ENCODE results near the gene CMTM5.

The CMTM5 gene, protein sequence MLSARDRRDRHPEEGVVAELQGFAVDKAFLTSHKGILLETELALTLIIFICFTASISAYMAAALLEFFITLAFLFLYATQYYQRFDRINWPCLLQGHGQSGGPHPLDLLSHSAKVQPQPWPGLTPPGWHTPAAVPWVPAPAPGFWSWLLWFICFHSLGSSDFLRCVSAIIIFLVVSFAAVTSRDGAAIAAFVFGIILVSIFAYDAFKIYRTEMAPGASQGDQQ

DNA sequence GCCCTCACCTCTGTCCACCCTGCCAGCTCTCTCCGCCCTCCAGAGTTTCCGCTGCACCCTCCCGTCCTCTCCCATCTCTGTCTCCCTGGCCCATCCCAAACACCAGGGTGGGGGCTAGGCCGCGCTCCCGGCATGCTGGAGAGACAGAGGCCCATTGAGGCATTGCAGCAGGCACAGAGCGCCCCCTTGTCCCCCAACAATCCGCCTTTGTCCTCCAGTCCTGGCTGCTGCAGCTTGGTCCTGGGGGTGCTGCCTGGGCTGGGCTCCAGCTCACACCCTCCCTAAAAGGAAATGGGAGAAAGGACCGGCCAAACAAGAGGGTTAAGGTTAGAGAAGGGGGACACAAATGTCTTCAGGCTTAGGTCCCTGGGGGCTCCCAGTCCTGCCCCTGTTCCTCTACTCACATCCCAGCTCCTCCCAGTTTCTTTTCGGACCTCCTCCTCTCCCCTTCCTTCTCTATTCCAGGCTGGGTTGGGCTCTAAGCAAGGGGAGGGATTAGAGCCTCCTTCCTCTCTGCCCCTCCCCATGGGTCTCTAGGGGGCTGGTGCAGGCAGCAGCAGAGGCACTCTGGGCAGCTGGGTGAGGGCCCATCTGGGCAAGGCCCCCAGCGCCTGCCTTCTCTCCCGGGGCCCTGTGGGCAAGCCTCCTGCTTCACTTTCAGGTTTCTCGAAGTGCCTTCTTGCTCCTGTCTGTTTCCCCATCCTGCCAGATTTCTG is at the start of gene CMTM5:
TSS of gene CMTM5 (plus strand) at position 565 of the 716 bp plus-strand sequence. CDS start 206 bp downstream, outside the sequence.
- in situ Hi-C loops (cut with MboI; ENCODE audit: low sequenced_read_pairs): no loop called here

DNA sequence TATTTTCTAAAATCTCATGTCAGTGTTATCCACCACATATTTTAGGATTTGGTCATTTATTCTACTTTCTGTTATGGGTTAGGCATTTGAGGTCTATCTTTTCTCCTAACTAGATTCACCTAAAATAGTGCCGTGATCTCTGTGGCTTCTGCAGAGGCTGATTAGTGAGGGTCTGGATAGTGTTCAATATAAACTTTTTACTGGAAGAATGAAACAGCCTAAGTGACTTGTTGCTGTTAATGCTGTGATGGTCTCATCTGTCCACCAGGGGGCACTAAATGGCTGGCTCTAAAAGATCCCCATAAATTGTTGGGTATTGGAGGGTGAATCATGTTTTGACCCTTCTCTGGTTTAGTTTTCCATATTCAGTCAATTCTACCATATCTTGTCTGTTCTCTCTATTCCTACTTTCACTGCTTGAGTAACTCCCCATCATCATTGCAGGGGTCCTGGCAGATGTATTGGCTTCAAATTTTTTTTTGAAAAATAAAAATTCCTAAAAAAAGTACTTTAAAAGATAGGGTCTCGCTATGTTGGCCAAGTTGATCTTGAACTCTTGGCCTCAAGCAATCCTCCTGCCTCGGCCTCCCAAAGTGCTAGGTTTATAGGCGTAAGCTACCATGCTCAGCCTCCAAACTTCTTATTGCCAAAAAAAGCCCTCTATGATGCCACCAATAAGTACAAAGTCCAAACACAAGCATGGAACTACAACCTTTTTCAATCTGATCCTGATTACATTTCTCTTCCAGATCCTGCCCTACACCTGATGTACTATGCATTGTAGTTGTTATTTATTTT is 48.7 kb upstream of the CMTM5 start:
- in situ Hi-C loops (cut with MboI; ENCODE audit: low sequenced_read_pairs): no loop called here

DNA sequence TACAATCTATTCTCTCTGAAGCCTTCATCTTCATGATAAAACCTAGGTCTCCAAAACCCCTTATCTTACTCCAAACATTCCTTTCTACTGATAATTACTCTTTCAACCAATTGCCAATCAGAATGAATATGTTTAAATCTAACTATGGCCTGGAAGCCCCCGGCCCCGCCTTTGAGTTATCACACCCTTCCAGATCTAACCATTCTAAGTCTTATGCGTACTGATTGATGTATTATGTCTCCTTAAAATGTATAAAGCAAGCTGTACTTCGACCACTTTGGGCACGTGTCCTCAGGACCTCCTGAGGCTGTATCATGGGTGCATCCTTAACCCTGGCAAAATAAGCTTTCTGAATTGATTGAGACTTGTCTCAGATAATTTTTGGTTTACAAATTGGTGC is 41.2 kb upstream of the CMTM5 start:
- in situ Hi-C loops (cut with MboI; ENCODE audit: low sequenced_read_pairs): no loop called here

- in situ Hi-C loops (cut with MboI; ENCODE audit: low sequenced_read_pairs): no loop called here
Observed at GRCh38 chr14:23339506-23340268, 37.2 kb upstream of the CMTM5 start.

DNA sequence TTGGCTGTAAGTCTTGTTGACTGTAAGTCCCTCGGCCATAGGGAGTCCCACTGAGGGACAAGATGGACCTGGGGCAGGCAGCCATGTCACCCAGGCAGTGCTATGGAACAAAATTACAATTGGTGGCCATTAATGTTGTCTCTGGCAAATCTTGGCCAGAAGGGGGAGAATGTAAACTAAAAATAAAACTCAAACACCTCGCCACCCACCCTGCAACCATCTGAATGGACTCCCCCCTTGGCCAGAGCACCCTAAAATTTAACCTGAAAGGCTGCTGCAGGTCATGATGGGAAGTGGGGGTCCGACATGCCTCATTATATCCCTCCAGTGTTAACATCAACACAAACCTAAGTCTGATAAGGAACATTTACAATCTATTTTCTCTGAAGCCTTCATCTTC is 32.4 kb upstream of the CMTM5 start:
- in situ Hi-C loops (cut with MboI; ENCODE audit: low sequenced_read_pairs): no loop called here

GRCh38 chr14:23345987-23346692 is 30.7 kb upstream of the CMTM5 start:
- in situ Hi-C loops (cut with MboI; ENCODE audit: low sequenced_read_pairs): no loop called here

DNA sequence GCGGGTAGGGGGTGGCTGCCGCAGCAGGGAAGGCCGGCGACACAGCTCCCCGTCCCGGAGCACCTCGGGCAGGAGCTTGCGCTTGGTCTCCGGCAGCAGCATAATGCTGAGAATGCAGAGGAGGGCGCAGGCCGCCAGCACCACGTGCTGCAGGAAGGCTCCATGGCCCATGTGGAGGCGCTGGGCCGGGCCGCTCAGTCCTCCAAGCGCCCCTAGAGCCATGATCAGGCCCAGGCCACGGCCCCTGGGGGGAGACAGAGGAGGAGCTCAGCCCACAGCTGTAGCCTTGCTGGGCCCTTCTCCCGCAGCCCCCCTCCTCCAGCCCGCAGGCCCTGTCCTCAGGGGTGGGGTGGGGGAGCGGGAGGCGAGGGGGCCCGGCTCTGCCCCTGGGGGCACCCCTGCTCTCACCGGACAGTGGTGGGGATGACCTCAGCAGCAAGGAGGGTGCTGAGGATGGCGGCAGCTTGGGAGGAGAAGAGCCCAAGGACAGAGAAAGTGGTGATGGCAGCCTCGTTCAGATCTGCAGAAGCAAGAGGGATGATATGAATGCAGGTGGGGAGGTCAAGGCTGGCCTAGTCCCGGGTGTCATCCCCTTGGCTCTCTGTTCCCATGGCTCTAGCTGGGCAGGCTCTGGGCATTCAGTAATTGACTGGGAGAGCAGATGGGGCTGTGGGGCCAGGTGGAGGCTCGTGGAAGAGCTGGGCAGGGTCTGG is 30.0 kb upstream of the CMTM5 start:
- in situ Hi-C loops (cut with MboI; ENCODE audit: low sequenced_read_pairs): no loop called here

DNA sequence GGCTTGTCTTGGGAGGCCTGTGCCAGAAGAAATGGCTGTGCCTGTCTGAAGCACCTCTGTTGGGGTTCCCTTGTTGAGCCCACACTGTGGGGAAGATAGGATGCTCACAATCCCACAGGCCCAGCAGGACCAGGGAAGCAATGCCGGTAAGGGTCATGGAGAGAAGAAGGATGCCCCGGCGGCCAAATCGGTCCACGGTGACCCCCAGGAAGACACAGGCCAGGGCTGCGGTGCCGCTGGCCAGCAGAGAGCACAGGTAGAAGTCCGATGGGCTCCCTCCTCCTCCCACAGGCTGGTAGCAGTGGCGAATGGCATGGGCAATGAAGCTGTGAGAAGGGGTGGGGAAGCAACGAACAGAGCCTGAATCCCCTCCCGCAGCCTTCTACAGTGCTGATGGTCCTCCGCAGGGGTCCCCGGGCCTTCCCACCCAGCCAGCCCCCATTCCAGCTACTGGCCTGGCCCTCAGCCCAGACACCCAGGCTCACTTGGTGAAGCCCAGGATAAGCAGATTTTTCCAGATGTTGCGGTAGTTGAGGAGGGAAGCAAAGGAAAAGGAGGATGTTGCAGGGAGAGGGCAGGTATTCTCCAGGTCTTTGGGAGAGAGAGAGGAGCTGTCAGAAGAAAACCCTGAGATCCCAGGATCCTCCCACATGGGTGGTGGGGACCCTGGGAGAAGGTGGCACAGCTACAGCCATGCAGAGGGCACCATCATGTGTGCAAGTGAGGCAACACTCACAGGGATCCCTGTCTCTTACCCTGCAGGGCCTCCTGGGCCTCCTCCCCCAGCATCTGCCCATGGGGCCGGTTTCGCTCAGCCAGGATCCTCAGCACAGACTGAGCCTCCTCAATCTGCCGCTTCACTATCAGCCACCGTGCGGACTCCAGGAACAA is 29.2 kb upstream of the CMTM5 start:
- in situ Hi-C loops (cut with MboI; ENCODE audit: low sequenced_read_pairs): no loop called here

- in situ Hi-C loops (cut with MboI; ENCODE audit: low sequenced_read_pairs): no loop called here
Observed at GRCh38 chr14:23348297-23348655, 28.6 kb upstream of the CMTM5 start.

- in situ Hi-C loops (cut with MboI; ENCODE audit: low sequenced_read_pairs): no loop called here
Observed at GRCh38 chr14:23349156-23349845, 27.5 kb upstream of the CMTM5 start.

DNA sequence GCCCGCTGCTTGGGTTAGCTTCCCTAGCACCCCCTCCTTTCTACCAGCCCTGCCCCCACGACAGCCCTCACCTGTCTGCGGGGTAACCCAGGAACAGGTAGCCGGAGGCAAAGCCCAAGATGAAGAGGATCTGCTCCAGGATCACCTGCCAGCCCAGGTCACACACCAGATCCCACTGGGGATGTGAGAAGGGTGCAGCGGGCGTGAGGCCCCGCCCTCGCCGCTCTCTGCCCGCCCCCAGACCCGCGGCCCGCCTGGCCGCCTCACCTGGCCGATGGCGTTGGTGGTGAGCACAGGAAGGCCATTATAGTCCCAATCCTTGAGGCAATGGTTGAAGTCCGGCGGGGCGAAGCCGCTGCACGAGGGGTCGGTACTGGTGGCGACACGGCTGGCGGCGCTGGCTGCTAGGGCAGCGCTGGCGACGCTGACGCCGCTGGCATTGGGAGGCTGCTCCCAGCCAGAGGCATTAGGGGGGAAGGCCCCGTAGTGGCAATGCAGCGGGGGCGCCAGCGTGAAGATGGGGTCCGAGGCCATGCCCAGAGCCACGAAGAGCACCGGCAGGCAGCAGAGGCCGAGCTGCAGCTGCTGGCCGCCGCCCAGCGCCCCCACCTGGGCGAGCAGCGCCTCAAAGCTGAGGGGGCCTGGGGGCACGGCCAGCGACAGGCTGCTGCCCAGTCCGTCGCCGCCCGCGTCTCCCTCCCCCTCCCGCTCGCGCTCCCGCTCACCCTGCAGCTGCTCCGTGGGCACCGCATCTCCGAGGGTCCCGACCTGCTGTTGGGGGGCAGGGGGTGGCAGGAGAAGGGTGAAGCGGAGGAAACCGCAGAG is 25.0 kb upstream of the CMTM5 start:
- in situ Hi-C loops (cut with MboI; ENCODE audit: low sequenced_read_pairs): no loop called here

GRCh38 chr14:23352506-23353432 is 24.1 kb upstream of the CMTM5 start, which contains the start of gene SLC22A17:
Gene SLC22A17, minus strand, starts transcription at chr14:23352887.
- in situ Hi-C loops (cut with MboI; ENCODE audit: low sequenced_read_pairs): no loop called here

- in situ Hi-C loops (cut with MboI; ENCODE audit: low sequenced_read_pairs): no loop called here
Observed at GRCh38 chr14:23353433-23353780, 23.4 kb upstream of the CMTM5 start.

DNA sequence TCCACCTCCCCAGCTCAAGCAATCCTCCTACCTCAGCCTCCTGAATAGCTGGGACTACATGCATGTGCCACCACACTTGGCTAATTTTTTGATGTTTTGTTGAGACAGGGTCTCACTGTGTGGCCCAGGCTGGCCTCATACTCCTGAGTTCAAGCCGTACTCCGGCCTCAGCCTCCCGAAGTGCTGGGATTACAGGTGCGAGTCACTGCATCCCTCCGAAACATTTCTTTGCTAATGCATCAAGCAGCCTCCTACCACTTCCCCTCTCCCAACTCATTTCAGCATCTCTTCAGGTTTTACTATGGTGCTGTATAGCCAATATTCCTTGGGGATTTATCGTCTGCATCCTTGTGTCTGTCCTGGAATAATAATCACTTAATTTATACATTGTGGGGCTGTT is 21.9 kb upstream of the CMTM5 start:
- in situ Hi-C loops (cut with MboI; ENCODE audit: low sequenced_read_pairs): no loop called here

GRCh38 chr14:23355871-23356435 is 20.9 kb upstream of the CMTM5 start:
- in situ Hi-C loops (cut with MboI; ENCODE audit: low sequenced_read_pairs): no loop called here

DNA sequence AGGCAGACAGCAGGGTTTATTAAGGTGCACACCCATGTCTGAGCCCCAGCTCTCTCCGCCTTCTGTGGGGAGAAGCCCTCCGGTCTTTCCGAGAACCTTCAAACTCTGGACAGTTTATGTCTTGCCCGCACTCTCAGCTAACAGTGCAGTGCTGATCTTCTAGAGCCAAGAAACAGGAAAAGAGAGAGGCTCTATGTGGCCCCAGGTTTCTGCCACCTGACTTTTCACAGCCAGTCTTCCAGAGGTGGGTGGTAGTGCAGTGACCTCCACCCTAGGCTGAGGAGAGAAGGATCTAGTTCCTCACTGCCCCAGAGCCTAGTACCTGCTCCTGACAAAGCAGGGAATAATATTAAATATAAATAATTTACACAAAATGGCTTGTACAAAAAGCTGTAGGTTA is 20.2 kb upstream of the CMTM5 start:
- in situ Hi-C loops (cut with MboI; ENCODE audit: low sequenced_read_pairs): no loop called here
